Measurements from ENCODE around the gene MRPL2.
A peak's percentile ranks its signal among the peaks of the same experiment; 100 is the strongest.

MRPL2 gene

GRCh38 chr6:43059168-43060033 is at the start of gene MRPL2, which contains the start of gene KLC4:
TSS of gene MRPL2 (minus strand) at chr6:43059434. CDS start at chr6:43059381, 53 bp downstream.
TSS of gene KLC4 (plus strand) at chr6:43059631. CDS start at chr6:43061336, 1,705 bp downstream.
- DNase-seq, result peak; percentile 97

GRCh38 chr6:43107344-43108062 is 48.3 kb upstream of the MRPL2 start:
- peak; percentile 92 for DNase-seq

- no peak for DNase-seq
Observed at GRCh38 chr6:43105538-43106222, 46.4 kb upstream of the MRPL2 start.

- no peak for DNase-seq
Observed at GRCh38 chr6:43103253-43103876, 44.1 kb upstream of the MRPL2 start.

- no peak for DNase-seq
Observed at GRCh38 chr6:43101497-43101896, 42.3 kb upstream of the MRPL2 start.

GRCh38 chr6:43097502-43097901 is 38.3 kb upstream of the MRPL2 start:
- no peak for DNase-seq

GRCh38 chr6:43097098-43097489 is 37.9 kb upstream of the MRPL2 start:
- DNase-seq, result no peak

- DNase-seq, result no peak
Observed at GRCh38 chr6:43096451-43097097, 37.3 kb upstream of the MRPL2 start.

GRCh38 chr6:43095939-43096338 is 36.7 kb upstream of the MRPL2 start:
- DNase-seq, result no peak

GRCh38 chr6:43093436-43094289 is 34.4 kb upstream of the MRPL2 start:
- no peak for DNase-seq

GRCh38 chr6:43092635-43093034 is 33.4 kb upstream of the MRPL2 start:
- DNase-seq, result no peak

- no peak for DNase-seq
Observed at GRCh38 chr6:43091436-43091991, 32.3 kb upstream of the MRPL2 start.

GRCh38 chr6:43091020-43091419 is 31.8 kb upstream of the MRPL2 start:
- DNase-seq, result no peak

- no peak for DNase-seq
Observed at GRCh38 chr6:43090559-43090956, 31.3 kb upstream of the MRPL2 start.

GRCh38 chr6:43089874-43090558 is 30.8 kb upstream of the MRPL2 start:
- no peak for DNase-seq

GRCh38 chr6:43089467-43089866 is 30.2 kb upstream of the MRPL2 start:
- no peak for DNase-seq

GRCh38 chr6:43088654-43089056 is 29.4 kb upstream of the MRPL2 start:
- DNase-seq, result no peak

GRCh38 chr6:43086022-43086658 is 26.9 kb upstream of the MRPL2 start:
- no peak for DNase-seq

- DNase-seq, result no peak
Observed at GRCh38 chr6:43082806-43083655, 23.8 kb upstream of the MRPL2 start.
